Neuronal stem cell (in vitro differentiated cells): ENCODE results near the gene TM2D3. TPM values are rescaled to one million over a fixed set of nuclear protein-coding genes. Genes with fewer than 3 reads are reported as not detected.

Experiments used
- DNase-seq: peaks from one replicate; pipeline ENCODE4 v3.0.0-alpha.2; 2013; ENCODE audit warnings: low spot score
- H2AFZ ChIP-seq: one replicate; pipeline ENCODE4 v1.6.1; 2013; ENCODE audit warnings: mild to moderate bottlenecking, low read length, inconsistent platforms
- H2AK5ac ChIP-seq: 2 replicates; pipeline ENCODE4 v1.6.1; 2013; ENCODE audit warnings: low read depth, mild to moderate bottlenecking, inconsistent platforms, low read length, moderate library complexity, mixed read lengths
- H2BK120ac ChIP-seq: 2 replicates; pipeline ENCODE4 v1.6.1; 2013; ENCODE audit warnings: low read depth, mild to moderate bottlenecking, inconsistent platforms, low read length, moderate library complexity, mixed read lengths
- H2BK12ac ChIP-seq: one replicate; pipeline ENCODE4 v1.6.1; 2013; ENCODE audit warnings: low read length, inconsistent platforms
- H2BK15ac ChIP-seq: 2 replicates; pipeline ENCODE4 v1.6.1; 2013; ENCODE audit warnings: mild to moderate bottlenecking, low read length, inconsistent platforms, mixed read lengths
- H2BK5ac ChIP-seq: one replicate; pipeline ENCODE4 v1.6.1; 2013; ENCODE audit warnings: inconsistent platforms, mild to moderate bottlenecking, low read length, moderate library complexity
- H3K14ac ChIP-seq: one replicate; pipeline ENCODE4 v1.6.1; 2013; ENCODE audit warnings: low read length, inconsistent platforms
- H3K18ac ChIP-seq: 2 replicates; pipeline ENCODE4 v1.6.1; 2013; ENCODE audit warnings: low read length, inconsistent platforms
- H3K23ac ChIP-seq: 2 replicates; pipeline ENCODE4 v1.6.1; 2013; ENCODE audit warnings: low read depth, mild to moderate bottlenecking, mixed read lengths, low read length, inconsistent platforms; ENCODE audit not compliant: poor library complexity
- H3K27ac ChIP-seq: replicated peaks from 3 replicates; pipeline ENCODE4 v1.5.1; 2013; ENCODE audit warnings: low read length, inconsistent platforms
- H3K27me3 ChIP-seq, 3 experiments: 2 replicates each; pipeline ENCODE4 v1.6.1; 2013; ENCODE audit warnings: low read length in 3 of 3, mild to moderate bottlenecking in 2 of 3, inconsistent platforms in 1 of 3, low read depth in 1 of 3, mixed read lengths in 1 of 3, moderate library complexity in 1 of 3; ENCODE audit not compliant: control insufficient read depth in 3 of 3, insufficient read depth in 3 of 3
- H3K36me3 ChIP-seq, 2 donors: replicated peaks in 1 of 2; 2 replicates each; pipeline ENCODE4 v1.6.1; 2013; ENCODE audit warnings: low read length in 2 of 2; ENCODE audit not compliant: control insufficient read depth in 2 of 2, insufficient read depth in 2 of 2
- H3K4ac ChIP-seq: 2 replicates; pipeline ENCODE4 v1.6.1; 2013; ENCODE audit warnings: inconsistent platforms, mild to moderate bottlenecking, low read length, moderate library complexity
- H3K4me1 ChIP-seq, 2 donors: 1 replicate in 1 of 2; 2 replicates in 1 of 2; pipeline ENCODE4 v1.6.1; 2013; ENCODE audit warnings: low read length in 2 of 2, low read depth in 1 of 2; ENCODE audit not compliant: control insufficient read depth in 2 of 2, insufficient read depth in 1 of 2
- H3K4me2 ChIP-seq: one replicate; pipeline ENCODE4 v1.6.1; 2013; ENCODE audit warnings: mild to moderate bottlenecking, low read length, inconsistent platforms; ENCODE audit not compliant: insufficient read depth, poor library complexity, severe bottlenecking
- H3K4me3 ChIP-seq, 2 donors: 2 replicates each; pipeline ENCODE4 v1.5.1; 2013; ENCODE audit warnings: low read length in 2 of 2, mild to moderate bottlenecking in 2 of 2, inconsistent platforms in 1 of 2, moderate library complexity in 1 of 2
- H3K79me1 ChIP-seq: one replicate; pipeline ENCODE4 v1.6.1; 2013; ENCODE audit warnings: low read depth, mild to moderate bottlenecking, inconsistent platforms, low read length, moderate library complexity
- H3K9ac ChIP-seq: one replicate; pipeline ENCODE4 v1.6.1; 2013; ENCODE audit warnings: mild to moderate bottlenecking, low read depth, low read length, inconsistent platforms; ENCODE audit not compliant: poor library complexity
- H3K9me3 ChIP-seq, 2 donors: replicated peaks in 1 of 2; 2 replicates each; pipeline versions ENCODE3 to v1.6.1; 2013; ENCODE audit warnings: low read length in 2 of 2, mild to moderate bottlenecking in 2 of 2, inconsistent platforms in 1 of 2, low read depth in 1 of 2, mixed read lengths in 1 of 2, moderate library complexity in 1 of 2; ENCODE audit not compliant: control insufficient read depth in 2 of 2, insufficient read depth in 1 of 2
- H4K8ac ChIP-seq: one replicate; pipeline ENCODE4 v1.6.1; 2013; ENCODE audit warnings: low read depth, mild to moderate bottlenecking, inconsistent platforms, low read length, moderate library complexity
- H4K91ac ChIP-seq: one replicate; pipeline ENCODE4 v1.6.1; 2013; ENCODE audit warnings: low read length, low read depth, mild to moderate bottlenecking, inconsistent platforms; ENCODE audit not compliant: poor library complexity
- WGBS, 2 donors: extraction: QIAGEN DNeasy Blood & Tissue Kit; methylation state at CpG; one replicate each; pipeline ENCODE4 v1.1.7; 2013; ENCODE audit warnings: missing lambda C conversion rate in 2 of 2, mixed read lengths in 1 of 2; ENCODE audit not compliant: insufficient read length in 2 of 2, insufficient replicate concordance in 1 of 2; ENCODE audit errors: extremely low coverage in 2 of 2; 5-methylcytosine and 5-hydroxymethylcytosine counted together
- polyA plus RNA-seq, 2 experiments: library from polyadenylated mRNA; stranded (reverse); fragments of 200-250 nt; gene quantifications; one replicate each; pipeline ENCODE4 v1.2.3, GENCODE V29; 2013

The TM2D3 gene
- 31.2 TPM for polyA plus RNA-seq (2013, experiment 1 of 2)
- 30.8 TPM for polyA plus RNA-seq (2013, experiment 2 of 2)

DNA sequence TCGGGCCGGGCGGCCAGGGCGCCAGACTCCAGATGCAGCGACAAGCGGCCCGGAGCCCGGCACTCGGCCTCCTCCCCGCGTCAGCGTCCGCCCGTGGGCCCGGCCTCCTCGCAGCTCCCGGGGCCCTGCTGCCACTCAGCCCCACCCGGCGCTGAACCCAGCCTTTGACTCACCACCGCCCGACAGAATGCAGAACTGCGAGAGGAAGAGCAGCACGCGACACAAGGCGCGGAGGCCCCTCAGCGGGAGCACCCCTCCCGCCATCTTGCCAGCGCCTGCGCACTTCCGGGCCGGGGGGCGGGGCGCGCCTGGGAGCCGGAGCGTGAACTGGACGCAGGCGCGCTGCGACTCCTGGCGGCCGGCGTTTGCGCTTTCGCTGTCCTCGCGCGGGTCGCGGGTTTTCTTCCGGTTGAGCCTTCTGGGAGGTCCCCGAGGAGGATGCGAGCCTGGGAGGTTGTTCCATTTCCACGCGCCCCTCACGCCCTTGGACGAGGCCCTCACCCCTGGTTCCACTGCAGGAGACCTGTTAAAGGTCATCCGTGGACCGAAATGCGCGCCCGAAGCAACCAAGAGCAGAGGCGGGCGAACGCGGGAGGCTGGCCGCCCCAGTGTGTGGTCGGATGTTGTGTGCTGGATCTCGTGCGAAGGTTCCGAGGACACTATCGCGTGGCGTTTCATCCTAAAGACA, at the start of gene TM2D3:
Gene TM2D3 (minus strand): TSS at position 284 of the 688 bp plus-strand sequence. CDS start 20 bp downstream, at position 264.
- Histone ChIP-seq H3K4me3 (peak within 1 kb of the TSS; percentile 93 to 100), H3K4me1 (peaks cover 3 to 10% of the 10 kb centered on the region in 2 donors), H3K27me3 (no peaks in the 10 kb centered on the region), H3K4me2 (peak within 1 kb of the TSS; percentile 86), H3K27ac (peak within 1 kb of the TSS; percentile 89), H2AFZ (peak within 1 kb of the TSS; percentile 96), H4K8ac (peak within 1 kb of the TSS; percentile 72), H2BK15ac (peak within 1 kb of the TSS; percentile 91), H3K14ac (peak within 1 kb of the TSS; percentile 97), H2BK120ac (no peak within 1 kb of the TSS), H3K18ac (peak within 1 kb of the TSS; percentile 100), H3K9ac (peak within 1 kb of the TSS; percentile 97), H2AK5ac (peak within 1 kb of the TSS; percentile 99), H3K23ac (peak within 1 kb of the TSS; percentile 89), H3K79me1 (peaks cover 7% of the 10 kb centered on the region), H3K4ac (peak within 1 kb of the TSS; percentile 37), H4K91ac (no peak within 1 kb of the TSS), H2BK5ac (peak within 1 kb of the TSS; percentile 94), H3K36me3 (peaks cover 7 to 40% of the 10 kb centered on the region in 2 donors), H2BK12ac (peak within 1 kb of the TSS; percentile 53), H3K9me3 (peaks cover 0 to 1% of the 10 kb centered on the region in 2 donors)
- WGBS, 2 donors = no CpG with 5 or more reads among the region's 75 CpGs
- DNase-seq = peak; percentile 91

- H3K27ac ChIP-seq = no peak overlapping the region
- DNase-seq = no peak
Measured at GRCh38 chr15:101698314-101698713, 46.1 kb upstream of the TM2D3 start.

GRCh38 chr15:101697488-101697887, 45.3 kb upstream of the TM2D3 start:
- H2AFZ ChIP-seq = no peak overlapping the region
- no peak overlapping the region for H2BK15ac ChIP-seq
- no peak overlapping the region for H2AK5ac ChIP-seq
- H3K79me1 ChIP-seq = no peaks in the 10 kb centered on the region
- H3K27ac ChIP-seq = no peak overlapping the region
- WGBS, 2 donors = no CpG with 5 or more reads among the region's 7 CpGs
- H3K36me3 ChIP-seq = peaks cover 8 to 81% of the 10 kb centered on the region in 2 donors
- H4K91ac ChIP-seq = no peak overlapping the region
- H3K23ac ChIP-seq = no peak overlapping the region
- no peak overlapping the region for H3K4me3 ChIP-seq
- no peak overlapping the region for H2BK12ac ChIP-seq
- no peak overlapping the region for H2BK120ac ChIP-seq
- no peak overlapping the region for H3K4me2 ChIP-seq
- H3K14ac ChIP-seq = no peak overlapping the region
- H3K9ac ChIP-seq = no peak overlapping the region
- H3K4ac ChIP-seq = no peak overlapping the region
- H2BK5ac ChIP-seq = no peak overlapping the region
- H3K27me3 ChIP-seq = no peaks in the 10 kb centered on the region
- H3K9me3 ChIP-seq = peaks cover 0 to 2% of the 10 kb centered on the region in 2 donors
- H3K18ac ChIP-seq = no peak overlapping the region
- H4K8ac ChIP-seq = no peak overlapping the region
- DNase-seq = no peak
- H3K4me1 ChIP-seq = no peaks in the 10 kb centered on the region

More at GRCh38 chr15:101698314-101698713, 46.1 kb upstream of the TM2D3 start:
- Histone ChIP-seq H2BK120ac (no peak overlapping the region), H3K23ac (no peak overlapping the region), H3K27me3 (no peaks in the 10 kb centered on the region), H3K9me3 (peaks cover 0 to 2% of the 10 kb centered on the region in 2 donors), H2BK15ac (no peak overlapping the region), H4K91ac (no peak overlapping the region), H3K79me1 (no peaks in the 10 kb centered on the region), H3K9ac (no peak overlapping the region), H4K8ac (no peak overlapping the region), H3K36me3 (peaks cover 8 to 83% of the 10 kb centered on the region in 2 donors), H3K4me3 (no peak overlapping the region), H2AK5ac (no peak overlapping the region), H2AFZ (no peak overlapping the region), H3K4me1 (no peaks in the 10 kb centered on the region), H3K4ac (no peak overlapping the region), H3K18ac (no peak overlapping the region), H2BK5ac (no peak overlapping the region), H3K14ac (no peak overlapping the region), H2BK12ac (no peak overlapping the region), H3K4me2 (no peak overlapping the region)
- no CpG with 5 or more reads among the region's 2 CpGs for WGBS, 2 donors

GRCh38 chr15:101696829-101697228, 44.6 kb upstream of the TM2D3 start:
- no peak overlapping the region for H2BK120ac ChIP-seq
- H3K23ac ChIP-seq = no peak overlapping the region
- peaks cover 0 to 2% of the 10 kb centered on the region in 2 donors for H3K9me3 ChIP-seq

More at GRCh38 chr15:101696829-101697228, 44.6 kb upstream of the TM2D3 start:
- Histone ChIP-seq H3K18ac (no peak overlapping the region), H2BK5ac (no peak overlapping the region), H3K27me3 (no peaks in the 10 kb centered on the region), H3K4me3 (no peak overlapping the region), H2BK15ac (no peak overlapping the region), H3K4me1 (no peaks in the 10 kb centered on the region), H3K14ac (no peak overlapping the region), H3K27ac (no peak overlapping the region), H2BK12ac (no peak overlapping the region), H2AK5ac (no peak overlapping the region), H3K9ac (no peak overlapping the region), H3K79me1 (no peaks in the 10 kb centered on the region), H4K91ac (no peak overlapping the region), H2AFZ (no peak overlapping the region), H3K4me2 (no peak overlapping the region), H4K8ac (no peak overlapping the region), H3K36me3 (peaks cover 8 to 76% of the 10 kb centered on the region in 2 donors), H3K4ac (no peak overlapping the region)
- no peak for DNase-seq
- no CpG with 5 or more reads among the region's 1 CpG for WGBS, 2 donors
